ENCODE data around the gene PPP1R12A.
"Not testable (repeated sequence)": the region's sequence is repeated elsewhere in the genome, so short reads cannot be mapped to it uniquely, and the experiment has no call there.

The PPP1R12A gene

GRCh38 chr12:79935021-79935623 is at the start of gene PPP1R12A:
PPP1R12A (minus strand) TSS chr12:79935097; CDS start chr12:79934931, 166 bp downstream.
- DNase-seq: peak; percentile 94 to 95

- no peak for DNase-seq
These were observed 49.2 kb upstream of the PPP1R12A start for GRCh38 chr12:79983986-79984620.

- no peak for DNase-seq
These were observed 48.6 kb upstream of the PPP1R12A start for GRCh38 chr12:79983492-79983891.

DNA sequence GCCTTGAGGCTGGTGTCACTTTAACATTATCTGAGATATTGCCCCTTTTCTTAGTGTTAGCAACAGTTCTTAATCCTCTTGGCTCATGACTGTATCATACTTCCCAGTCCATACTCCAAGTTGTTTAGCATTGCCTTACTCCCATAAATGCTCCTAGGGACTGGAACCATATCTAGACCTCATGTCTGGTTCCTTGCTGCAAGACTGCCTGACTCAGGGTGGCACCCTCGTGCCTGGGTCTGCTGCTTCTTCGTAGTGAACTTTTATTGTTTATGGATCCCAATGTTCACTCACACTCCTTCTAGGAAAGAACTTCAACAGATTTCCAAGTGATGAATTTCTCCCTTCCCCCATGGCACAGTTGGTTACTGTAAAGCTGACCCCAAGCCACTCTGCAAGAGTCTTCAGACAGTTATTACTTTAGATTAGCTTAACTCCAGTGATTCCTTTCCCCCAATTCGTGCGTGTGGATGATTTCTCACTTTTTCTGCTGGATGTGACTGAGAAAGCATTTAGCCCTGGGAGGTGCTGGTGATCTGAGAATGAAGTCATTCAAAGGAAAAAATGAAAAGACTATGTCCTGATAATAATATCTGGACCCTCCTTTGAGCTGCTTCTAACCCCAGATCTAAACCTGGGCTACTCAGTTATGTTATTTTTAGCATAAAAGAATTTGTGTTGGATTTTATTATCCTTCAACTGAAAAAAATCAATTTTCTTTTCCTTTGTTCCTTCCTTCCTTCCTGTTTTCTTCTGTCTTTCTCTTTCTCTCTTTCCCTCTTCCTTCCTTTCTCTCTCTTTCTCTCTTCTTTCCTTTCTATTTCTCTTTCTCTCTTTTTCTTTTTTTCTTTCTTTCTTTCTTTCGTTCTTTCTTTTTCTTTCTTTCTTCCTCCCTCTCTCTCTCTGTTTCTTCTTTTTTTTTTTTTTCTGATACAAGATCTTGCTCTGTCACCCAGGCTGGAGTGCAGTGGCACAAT is 47.5 kb upstream of the PPP1R12A start:
- no peak for DNase-seq

- DNase-seq: no peak
These were observed 43.8 kb upstream of the PPP1R12A start for GRCh38 chr12:79978692-79979091.

DNA sequence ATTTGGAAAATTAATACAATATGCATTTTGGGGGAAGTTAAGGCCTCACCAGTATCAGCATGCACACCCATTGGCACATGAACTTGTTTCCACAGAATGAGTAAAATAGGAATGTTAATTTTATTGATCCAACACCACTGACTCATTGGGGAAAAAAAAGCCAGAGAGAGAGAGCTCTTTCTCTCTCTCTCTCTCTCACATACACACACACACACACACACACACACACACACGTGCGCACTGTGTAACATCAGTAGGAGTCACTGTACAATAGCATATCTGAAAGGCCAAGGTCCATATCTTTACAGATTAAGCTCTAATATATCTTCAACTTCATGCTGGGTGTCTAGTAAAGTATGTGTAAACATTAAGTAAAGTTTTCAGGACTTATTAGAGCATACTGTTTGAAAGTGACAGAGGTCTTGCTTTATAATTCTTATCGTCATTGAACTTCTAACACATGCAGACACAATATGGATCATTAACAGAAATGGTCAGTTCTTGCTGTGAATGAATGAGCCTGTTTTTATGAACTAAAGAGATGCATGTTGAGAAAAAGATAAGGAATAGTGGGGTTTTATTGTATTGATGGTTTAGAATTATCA is 43.1 kb upstream of the PPP1R12A start:
- not testable (repeated sequence) for DNase-seq

DNA sequence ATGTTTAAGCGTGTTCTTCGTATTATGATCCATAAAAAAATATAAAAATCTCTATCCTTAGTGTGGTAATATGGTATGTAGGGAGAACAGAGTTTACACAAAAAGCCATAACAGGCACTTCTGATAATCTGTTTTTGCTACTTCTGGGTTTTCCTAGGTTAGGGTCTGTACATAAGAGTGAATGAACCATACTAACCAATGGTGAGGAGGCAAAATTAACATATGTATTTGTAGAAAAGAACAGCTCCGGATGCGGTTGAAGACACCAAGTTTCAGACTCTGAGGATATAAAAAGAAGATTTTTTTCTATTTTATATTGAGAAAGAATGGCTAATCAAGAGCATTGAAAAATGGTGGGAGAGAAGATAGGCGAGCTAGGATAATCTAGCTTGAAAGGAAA is 40.2 kb upstream of the PPP1R12A start:
- DNase-seq: no peak

DNA sequence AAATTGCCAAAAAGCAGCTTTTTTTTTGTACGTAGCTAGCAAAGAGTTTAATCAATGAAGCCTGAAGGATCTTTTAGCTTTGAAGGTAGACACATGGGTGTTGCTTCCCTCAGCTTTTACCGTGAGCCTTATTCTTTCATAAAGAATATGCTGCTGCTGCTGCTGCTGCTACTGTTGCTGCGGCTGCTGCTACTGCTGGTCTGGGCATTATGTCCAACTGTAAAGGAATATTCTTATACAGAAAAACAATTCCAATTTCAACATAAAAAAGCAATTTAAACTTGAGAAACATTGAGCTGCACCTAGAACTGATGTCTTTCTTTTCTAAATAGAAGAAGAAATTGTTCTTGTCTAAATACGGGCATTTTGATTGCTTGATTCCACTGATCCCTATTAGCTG is 38.9 kb upstream of the PPP1R12A start:
- no peak for DNase-seq

DNA sequence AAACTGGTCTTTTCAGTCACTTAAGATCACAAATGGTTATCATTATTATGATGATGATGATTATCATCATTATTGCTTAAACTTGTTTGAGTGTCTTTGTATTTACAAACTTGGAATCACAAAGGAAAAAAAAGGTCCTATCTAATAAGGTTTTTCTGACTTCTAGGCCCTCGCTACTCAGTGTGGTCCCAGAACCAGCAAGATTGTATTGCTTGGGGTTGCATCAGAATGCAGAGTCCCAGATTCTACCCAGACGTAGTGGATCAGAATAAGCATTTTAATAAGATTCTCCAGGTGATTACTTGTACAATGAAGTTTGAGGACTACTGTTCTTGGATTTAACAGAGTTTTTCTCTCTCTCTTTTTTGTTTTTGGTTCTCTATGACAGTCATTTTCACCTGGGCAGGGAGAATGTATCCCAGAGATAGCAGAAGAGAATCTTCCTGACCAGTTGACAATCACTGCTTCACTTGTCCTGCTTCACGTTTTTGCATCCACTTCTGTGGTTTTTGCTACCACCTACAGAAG is 29.3 kb upstream of the PPP1R12A start:
- DNase-seq: no peak

GRCh38 chr12:79961411-79961810 is 26.5 kb upstream of the PPP1R12A start:
- DNase-seq: no peak

DNA sequence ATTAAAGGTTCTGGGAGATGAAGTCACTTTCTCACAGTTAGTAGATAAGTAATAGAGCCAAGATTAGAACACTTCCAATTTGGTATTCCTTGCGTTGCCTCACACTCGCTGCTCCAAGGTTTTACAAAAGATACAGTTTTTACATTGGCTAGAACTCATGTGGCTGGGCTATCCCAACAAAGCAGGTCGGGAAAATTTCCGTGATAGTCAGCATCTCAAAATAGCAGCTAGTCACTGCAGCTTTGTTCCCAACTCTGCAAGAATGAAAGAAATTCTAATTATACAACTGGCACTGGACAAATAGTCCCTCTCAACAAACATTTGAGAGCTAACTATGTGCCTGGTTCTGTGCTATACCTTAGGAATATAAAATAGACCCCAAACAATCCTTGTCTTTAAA is 24.6 kb upstream of the PPP1R12A start:
- no peak for DNase-seq

DNA sequence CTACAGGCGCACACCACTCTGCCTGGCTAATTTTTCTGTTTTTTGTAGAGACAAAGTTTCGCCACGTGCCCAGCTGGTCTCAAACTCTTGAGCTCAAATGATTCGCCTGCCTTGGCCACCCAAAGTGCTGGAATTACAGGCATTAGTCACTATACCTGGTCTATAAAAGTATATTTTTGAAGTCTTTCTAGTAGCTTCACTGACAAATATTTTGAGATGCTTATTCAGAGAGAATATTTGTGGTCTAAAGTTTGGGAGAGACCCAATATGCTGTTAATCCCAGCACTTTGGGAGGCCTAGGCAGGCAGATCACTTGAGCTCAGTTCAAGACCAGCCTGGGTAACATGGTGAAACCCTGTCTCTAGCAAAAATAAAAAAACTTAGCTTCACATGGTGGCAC is 22.0 kb upstream of the PPP1R12A start:
- DNase-seq: no peak

GRCh38 chr12:79955561-79955960 is 20.7 kb upstream of the PPP1R12A start:
- no peak for DNase-seq

DNA sequence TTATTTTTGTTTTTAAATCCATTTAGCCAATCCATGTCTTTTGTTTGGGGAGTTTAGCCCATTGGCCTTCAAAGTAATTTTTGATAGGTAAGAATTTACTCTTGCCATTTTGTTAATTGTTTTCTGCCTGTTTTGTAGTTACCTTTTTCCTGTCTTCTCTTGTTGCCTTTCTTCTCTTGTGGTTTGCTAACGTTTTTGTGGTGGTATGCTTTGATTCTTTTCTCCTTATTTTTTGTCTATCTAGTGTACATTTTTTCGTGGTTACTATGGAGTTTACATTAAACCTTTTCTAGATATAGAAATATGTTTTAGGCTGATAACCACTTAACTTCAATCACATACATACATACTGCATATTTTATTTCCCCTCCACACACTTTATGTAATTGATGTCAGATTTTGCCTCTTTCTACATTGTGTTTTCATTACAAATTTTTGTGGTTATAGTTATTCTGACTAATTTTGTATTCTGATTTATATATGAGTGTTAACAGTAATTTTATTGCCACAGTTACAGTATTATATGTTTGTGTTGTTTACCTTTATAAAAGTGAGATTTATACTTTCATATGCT is 19.2 kb upstream of the PPP1R12A start:
- DNase-seq: no peak

GRCh38 chr12:79949098-79949497 is 14.2 kb upstream of the PPP1R12A start:
- DNase-seq: no peak

- DNase-seq: no peak
These were observed 10.5 kb upstream of the PPP1R12A start for GRCh38 chr12:79945433-79945832.

DNA sequence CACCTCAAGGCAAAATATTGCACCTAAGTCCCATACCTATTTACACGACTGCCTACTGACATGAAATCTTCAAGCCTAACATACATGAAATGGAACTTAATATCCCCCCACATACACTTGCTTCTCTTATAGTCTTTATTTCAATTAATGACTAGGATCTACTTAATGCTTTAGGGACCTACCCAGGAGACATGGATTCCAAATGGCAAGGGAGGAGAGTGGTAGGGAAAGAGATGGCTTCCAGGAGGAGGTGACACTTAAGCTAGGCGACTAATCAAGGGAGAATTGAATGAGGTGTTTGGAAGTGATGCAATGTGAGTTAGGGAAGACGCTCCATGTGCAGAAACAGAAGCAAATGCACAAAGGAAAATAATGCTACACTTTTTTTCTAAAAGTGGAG is 9.7 kb upstream of the PPP1R12A start:
- no peak for DNase-seq

DNA sequence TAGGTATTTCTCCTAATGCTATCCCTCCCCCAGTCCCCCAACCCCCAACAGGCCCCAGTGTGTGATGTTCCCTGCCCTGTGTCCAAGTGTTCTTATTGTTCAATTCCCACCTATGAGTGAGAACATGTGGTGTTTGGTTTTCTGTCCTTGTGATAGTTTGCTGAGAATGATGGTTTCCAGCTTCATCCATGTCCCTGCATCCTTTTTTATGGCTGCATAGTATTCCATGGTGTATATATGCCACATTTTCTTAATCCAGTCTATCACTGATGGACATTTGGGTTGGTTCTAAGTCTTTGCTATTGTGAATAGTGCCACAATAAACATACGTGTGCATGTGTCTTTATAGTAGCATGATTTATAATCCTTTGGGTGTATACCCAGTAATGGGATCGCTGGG is 7.9 kb upstream of the PPP1R12A start:
- DNase-seq: not testable (repeated sequence)

GRCh38 chr12:79939728-79940310 is 4.9 kb upstream of the PPP1R12A start:
- DNase-seq: no peak

DNA sequence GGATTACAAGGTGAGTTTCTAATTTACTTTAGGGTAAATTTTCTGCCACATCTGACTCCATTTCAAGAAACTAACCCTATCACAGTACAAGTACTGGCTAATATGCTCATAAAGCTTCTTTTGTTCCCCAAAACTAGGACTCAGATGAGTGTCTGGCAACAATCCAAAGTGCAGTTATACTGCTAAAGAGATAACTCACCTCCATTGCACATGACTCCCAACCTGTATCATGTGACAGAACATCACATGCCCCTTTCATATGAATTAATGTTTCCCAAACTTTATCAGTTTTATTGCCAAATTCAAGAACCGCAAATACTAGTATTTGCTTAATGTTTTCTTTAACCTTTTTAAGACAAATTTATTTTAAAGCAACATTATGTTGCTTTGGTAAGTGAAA is 3.9 kb upstream of the PPP1R12A start:
- no peak for DNase-seq

GRCh38 chr12:79936670-79937069 is 1.8 kb upstream of the PPP1R12A start:
- no peak for DNase-seq

GRCh38 chr12:79935624-79936345 is 888 bp upstream of the PPP1R12A start:
- DNase-seq: no peak
